Fibroblast of skin of left quadriceps (primary cell): ENCODE measurements around the gene XPNPEP3.
"Not testable (repeated sequence)": the region's sequence is repeated elsewhere in the genome, so short reads cannot be mapped to it uniquely, and the experiment has no call there.

Source experiments
- DNase-seq, 2 experiments: peaks; one replicate each; pipeline ENCODE4 v3.0.0-alpha.2; 2013; ENCODE audit warnings: low read depth in 2 of 2

Gene XPNPEP3

DNA sequence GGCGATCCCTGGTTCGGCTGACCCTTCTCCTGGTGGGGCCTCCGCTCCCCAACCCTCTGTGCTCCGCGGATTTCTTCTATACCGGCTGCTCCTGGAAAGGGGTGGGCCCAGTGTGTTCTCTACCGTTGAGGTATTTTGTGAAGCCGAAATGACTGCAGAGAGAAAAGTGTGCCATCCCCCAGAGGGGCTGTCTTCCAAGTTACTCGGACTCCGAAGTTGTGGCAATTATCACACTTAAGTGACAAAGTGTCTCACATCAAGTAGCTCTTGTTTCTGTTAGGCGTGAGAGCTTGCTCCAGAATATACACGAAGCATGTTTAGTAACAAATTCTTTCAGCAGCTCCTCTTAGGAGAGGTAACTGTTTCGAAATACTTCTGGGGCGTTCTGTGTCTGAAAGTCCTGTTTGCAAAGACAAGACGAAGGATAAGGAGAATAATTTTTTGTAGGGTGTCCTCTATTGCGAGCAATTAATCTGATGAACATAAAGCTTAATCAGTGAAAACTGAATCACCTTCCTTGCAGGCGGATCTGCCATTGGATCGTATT lies 434 bp downstream of the XPNPEP3 start:
- DNase-seq = no peak

DNA sequence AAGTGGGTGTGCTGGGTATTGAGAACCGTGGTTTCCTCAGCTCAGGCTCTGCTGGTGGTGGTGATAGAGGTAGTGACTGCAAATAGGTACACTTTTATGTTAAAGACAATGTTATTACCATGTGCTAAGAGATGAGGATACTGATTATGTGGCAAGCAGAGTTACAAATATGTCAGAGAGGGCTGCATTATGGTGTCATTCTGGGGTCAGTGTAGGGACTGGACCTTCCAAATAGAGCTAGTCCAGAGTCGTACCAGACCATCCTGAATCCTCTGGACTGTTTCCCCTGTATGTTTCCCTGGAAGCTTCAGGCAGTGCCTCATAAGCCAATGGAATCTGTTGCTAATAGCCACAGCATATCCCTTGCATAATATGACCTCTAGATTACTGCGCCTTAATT lies 5.1 kb downstream of the XPNPEP3 start, which contains the start of gene DNAJB7:
Gene DNAJB7 (minus strand): TSS at position 101 of the 400 bp plus-strand sequence. CDS start 119 bp downstream, outside the sequence.
- no peak for DNase-seq

GRCh38 chr22:40862537-40862936 lies 5.6 kb downstream of the XPNPEP3 start:
- no peak for DNase-seq

GRCh38 chr22:40867109-40867508 lies 10.2 kb downstream of the XPNPEP3 start:
- no peak for DNase-seq

- not testable (repeated sequence) for DNase-seq
Observed at GRCh38 chr22:40868379-40868778, 11.4 kb downstream of the XPNPEP3 start.

- DNase-seq = no peak
Observed at GRCh38 chr22:40874016-40874415, 17.1 kb downstream of the XPNPEP3 start.

DNA sequence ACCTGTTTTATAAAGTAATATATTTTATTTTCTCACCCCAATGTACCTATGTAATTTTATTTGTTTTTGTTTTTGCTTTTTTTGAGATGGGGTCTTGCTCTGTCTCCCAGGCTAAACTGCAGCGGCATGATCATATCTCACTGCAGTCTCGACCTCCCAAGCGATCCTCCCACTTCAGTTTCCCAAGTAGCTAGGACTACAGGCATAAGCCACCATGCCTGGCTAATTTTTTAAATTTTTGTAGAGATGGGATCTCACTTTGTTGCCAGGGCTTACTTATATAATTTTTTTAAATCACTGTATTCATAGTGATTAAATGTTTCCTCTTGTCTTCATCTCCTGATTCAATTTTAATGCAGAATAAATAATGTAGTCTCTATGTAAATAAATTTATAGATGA lies 18.2 kb downstream of the XPNPEP3 start:
- no peak for DNase-seq

DNA sequence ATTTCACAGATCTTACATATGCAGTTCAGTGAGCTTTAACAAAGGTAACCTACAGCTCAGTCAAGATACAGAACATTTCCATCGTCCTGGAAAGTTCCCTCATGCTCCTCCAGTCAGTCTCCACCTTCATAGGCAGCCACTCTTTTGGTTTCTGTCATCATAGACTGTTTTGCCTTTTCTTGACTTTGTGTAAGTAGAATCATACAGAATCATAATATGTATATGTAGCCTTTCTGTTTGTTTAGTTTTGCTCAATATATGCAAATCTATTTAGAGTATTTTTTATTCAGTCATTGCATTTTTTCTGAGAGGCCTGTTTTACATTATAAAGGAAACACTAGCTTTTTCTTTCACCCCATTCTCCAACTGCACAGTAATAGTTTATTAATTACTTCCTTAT lies 20.0 kb downstream of the XPNPEP3 start:
- no peak for DNase-seq

GRCh38 chr22:40877488-40877887 lies 20.5 kb downstream of the XPNPEP3 start:
- DNase-seq = no peak

- DNase-seq = no peak
Observed at GRCh38 chr22:40878922-40879321, 22.0 kb downstream of the XPNPEP3 start.

DNA sequence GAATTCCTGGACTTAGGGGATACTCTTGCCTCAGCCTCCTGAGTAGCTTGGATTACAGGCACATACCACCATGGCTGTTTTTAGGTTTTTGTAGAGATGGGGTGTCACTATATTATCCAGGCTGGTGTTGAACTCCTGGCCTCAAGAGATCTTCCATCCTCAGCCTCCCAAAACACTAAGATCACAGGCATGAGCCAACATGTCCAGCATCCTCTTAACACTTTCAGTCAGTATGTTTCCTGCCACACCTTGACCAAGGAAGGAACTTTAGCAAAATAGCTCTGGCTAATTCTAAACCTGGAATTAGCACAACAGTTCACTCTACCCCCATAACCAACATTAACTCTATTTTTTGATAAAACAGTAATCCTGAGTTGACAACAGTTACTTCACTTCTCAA lies 32.2 kb downstream of the XPNPEP3 start:
- no peak for DNase-seq

GRCh38 chr22:40890881-40891280 lies 33.9 kb downstream of the XPNPEP3 start:
- peak; percentile 10 to 20 for DNase-seq

GRCh38 chr22:40894417-40894816 lies 37.5 kb downstream of the XPNPEP3 start:
- DNase-seq = no peak

DNA sequence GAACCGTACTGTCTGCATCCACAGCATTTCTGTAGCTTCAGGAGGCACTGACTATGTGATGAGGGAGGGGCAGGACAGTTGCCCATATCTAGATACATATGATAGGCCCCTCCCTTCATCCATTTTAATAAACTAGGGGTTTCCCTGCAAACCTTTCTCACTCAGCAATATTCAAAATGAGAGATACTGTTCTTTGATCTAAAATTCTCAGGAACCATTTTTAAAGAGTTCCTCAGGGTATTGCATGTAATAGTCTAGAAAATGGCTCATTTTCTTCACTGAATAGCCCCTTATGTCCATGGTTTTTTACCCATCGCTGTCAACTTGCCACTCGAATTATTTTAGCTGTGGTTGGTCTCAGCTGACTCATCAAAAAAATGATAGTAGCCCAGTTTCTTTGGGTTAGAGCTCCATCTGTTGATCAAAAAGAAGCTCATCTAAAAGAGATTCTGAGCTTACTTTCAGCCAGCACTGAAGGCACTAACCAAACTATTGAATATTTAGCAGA lies 42.0 kb downstream of the XPNPEP3 start:
- DNase-seq = peak; percentile 30 to 36

GRCh38 chr22:40904101-40904500 lies 47.2 kb downstream of the XPNPEP3 start:
- DNase-seq = no peak

DNA sequence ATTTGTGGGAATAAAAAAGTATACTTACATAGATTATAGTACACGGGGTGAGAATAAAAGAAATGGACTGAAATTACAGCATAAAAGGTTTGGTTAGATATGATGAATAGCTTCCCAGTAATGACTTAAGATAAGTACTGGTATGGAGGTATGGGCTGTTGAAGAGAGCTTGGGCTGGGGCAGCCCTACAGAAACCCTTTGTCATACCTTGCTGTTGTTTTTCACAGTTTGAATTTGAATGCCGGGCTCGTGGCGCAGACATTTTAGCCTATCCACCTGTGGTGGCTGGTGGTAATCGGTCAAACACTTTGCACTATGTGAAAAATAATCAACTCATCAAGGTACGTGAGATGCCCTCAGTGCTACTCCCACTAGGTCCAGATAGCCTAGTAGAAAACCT lies 51.9 kb downstream of the XPNPEP3 start:
- DNase-seq = no peak

- DNase-seq = no peak
Observed at GRCh38 chr22:40911772-40912171, 54.8 kb downstream of the XPNPEP3 start.

GRCh38 chr22:40912987-40913386 lies 56.0 kb downstream of the XPNPEP3 start:
- DNase-seq = not testable (repeated sequence)

DNA sequence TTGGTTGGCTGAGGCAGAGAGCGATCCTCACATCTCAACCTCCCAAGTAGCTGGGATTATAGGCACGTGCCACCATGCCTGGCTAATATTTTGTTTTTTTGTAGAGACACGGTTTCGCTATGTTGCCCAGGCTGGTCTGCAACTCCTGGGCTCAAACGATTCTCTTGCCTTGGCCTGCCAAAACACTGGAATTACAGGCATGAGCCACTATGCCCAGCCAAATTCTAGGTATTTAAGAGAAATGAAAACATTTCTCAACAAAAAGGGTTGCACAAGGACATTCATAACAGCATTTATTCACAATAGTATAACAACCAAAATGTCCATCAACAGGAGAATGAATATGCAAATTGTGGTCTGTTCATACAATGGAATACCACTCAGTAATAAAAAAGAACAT lies 62.5 kb downstream of the XPNPEP3 start:
- no peak for DNase-seq

- DNase-seq = no peak
Observed at GRCh38 chr22:40920526-40920925, 63.6 kb downstream of the XPNPEP3 start.

DNA sequence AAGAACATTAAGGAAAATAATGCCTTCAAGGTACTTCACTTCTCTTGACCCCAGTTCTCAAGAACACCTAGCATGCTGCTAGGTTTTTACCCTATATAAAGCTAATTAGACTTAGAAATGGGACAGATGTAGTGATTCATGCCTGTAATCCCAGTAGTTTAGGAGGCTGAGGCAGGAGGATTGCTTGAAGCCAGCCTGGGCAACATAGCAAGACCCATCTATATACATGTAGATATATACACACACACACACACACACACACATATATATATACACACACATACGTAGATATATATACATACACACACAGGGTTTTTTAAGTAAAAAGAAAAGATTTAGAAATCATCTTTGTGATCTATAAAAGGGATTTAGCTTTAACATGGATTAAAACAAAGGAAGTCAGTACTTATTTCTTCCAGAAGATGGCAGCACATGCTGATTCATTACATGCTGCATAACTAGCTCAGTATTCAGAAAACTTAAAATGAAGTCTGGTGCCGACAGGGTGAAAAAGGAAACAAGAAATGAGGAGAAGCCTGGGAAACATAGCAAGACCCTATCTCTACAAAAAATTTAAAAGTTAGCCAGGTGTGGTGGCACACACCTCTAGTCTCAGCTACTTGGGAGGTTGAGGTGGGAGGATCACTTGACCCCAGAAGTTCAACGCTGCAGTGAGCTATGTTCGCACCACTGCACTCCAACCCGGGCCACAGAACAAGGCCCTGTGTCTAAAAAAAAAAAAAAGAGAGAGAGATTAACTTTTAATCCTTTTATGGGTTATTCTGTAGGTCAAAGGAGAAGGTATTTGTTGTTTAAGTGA lies 65.7 kb downstream of the XPNPEP3 start:
- peak; percentile 38 to 47 for DNase-seq

GRCh38 chr22:40928657-40929056 lies 71.7 kb downstream of the XPNPEP3 start:
- DNase-seq = no peak

- DNase-seq = no peak
Observed at GRCh38 chr22:40932396-40932795, 75.4 kb downstream of the XPNPEP3 start.
